GM20000 (cell line): ENCODE data around the gene POLR1F.

Experiments used
- DNase-seq: peaks from one replicate; pipeline ENCODE4 v3.0.0; 2012; ENCODE audit warnings: low spot score
- TF ChIP-seq, protein P1 (sequence below): IDR thresholded peaks from 2 replicates; pipeline ENCODE4 v1.5.1; 2012; ENCODE audit warnings: mild to moderate bottlenecking, control low read depth; ENCODE audit errors: extremely low read depth, missing control alignments

Gene POLR1F, protein sequence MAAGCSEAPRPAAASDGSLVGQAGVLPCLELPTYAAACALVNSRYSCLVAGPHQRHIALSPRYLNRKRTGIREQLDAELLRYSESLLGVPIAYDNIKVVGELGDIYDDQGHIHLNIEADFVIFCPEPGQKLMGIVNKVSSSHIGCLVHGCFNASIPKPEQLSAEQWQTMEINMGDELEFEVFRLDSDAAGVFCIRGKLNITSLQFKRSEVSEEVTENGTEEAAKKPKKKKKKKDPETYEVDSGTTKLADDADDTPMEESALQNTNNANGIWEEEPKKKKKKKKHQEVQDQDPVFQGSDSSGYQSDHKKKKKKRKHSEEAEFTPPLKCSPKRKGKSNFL

DNA sequence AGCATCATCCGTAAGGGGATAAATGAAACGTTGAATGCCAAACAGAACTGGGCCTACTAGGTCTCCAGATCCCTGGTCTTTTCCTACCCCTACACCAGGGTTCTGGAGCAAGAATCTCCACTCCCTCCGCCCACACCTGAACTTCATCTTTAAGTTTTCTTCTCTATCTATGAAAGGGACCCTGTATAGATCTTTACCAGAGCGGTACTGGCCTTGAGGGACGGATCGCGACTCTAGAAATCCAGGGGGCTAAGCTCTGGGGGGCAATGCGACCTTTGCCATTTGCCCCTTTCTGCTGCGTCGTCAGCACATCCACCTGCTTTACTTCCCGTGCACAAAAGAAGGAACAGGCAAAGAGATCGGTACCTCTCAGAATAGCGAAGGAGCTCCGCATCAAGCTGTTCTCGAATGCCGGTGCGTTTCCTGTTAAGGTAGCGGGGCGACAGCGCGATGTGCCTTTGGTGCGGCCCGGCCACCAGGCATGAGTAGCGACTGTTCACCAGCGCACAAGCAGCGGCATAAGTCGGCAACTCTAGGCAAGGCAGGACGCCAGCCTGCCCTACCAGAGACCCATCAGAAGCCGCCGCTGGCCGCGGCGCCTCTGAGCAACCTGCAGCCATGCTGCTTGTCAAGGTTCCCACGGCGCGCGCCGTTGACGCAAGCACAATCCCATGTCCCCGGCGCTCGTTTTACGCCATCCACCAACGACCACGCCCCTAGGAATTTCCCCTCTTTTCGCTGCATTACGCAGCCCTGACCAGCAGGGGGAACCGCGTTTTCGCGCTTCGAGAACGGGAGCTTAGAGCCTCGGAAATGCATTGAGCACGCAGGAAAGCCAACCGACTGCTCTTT lies at the start of gene POLR1F:
POLR1F (minus strand) TSS at position 641 of the 852 bp plus-strand sequence; CDS start at position 620, 21 bp downstream.
- DNase-seq: peak; percentile 88
- TF ChIP-seq, protein P1, sequence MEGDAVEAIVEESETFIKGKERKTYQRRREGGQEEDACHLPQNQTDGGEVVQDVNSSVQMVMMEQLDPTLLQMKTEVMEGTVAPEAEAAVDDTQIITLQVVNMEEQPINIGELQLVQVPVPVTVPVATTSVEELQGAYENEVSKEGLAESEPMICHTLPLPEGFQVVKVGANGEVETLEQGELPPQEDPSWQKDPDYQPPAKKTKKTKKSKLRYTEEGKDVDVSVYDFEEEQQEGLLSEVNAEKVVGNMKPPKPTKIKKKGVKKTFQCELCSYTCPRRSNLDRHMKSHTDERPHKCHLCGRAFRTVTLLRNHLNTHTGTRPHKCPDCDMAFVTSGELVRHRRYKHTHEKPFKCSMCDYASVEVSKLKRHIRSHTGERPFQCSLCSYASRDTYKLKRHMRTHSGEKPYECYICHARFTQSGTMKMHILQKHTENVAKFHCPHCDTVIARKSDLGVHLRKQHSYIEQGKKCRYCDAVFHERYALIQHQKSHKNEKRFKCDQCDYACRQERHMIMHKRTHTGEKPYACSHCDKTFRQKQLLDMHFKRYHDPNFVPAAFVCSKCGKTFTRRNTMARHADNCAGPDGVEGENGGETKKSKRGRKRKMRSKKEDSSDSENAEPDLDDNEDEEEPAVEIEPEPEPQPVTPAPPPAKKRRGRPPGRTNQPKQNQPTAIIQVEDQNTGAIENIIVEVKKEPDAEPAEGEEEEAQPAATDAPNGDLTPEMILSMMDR: peak; percentile 96

DNA sequence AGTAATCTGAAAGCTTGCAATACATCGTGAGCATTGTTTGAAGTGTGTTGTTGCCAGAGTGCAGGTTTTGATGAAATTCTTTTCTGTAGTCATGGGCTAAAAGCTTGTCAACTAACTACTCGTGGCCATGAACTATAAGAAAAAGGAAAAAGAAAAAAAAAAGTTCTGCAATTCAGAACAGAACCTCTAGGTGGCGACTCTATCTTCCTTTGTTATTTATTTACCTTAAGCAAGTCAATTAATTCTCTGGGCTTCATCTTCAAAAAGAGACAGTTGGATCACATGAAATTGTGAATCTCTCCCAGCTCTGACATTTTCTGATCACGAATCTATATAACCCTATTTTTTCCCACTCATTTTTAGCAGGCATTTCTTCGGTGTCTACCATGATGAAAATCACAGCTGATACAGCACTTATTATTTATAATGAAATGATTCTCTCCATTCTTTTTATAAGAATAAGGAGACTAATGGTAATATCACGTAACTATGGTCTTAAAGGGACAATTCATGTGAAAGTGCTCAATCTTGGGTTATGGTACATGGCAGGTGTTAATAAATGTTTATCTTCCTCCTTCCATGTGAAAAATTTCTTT lies 45.8 kb upstream of the POLR1F start:
- DNase-seq: peak; percentile 32
- TF ChIP-seq, protein P1: peak; percentile 39

GRCh38 chr7:19752020-19752419 lies 43.2 kb upstream of the POLR1F start:
- TF ChIP-seq, protein P1: no peak
- no peak for DNase-seq

DNA sequence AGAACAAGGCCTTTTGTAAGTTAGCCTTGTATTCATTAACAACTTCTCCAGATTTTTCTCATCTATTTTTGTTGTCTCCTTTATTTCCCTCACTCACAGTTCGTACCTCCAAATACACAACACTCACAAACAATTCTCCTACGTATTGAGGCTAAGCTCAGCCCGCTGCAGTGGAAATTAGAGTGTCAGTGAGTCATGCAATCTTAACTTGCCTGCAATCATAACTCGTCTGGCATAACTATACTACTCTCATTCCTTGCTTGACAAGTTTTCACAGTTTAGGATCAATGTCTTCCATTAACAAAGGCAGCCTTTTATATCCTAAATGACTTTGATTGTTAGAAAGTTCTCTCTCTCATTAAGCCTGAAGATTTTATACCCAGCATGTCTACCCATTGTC lies 40.8 kb upstream of the POLR1F start:
- DNase-seq: no peak
- TF ChIP-seq, protein P1: no peak

- TF ChIP-seq, protein P1: peak; percentile 35
- DNase-seq: peak; percentile 32
Measured at GRCh38 chr7:19747740-19748339, 39.0 kb upstream of the POLR1F start.

- TF ChIP-seq, protein P1: no peak
- DNase-seq: no peak
Measured at GRCh38 chr7:19744075-19744474, 35.2 kb upstream of the POLR1F start.
